GM12878 (cell line): Measurements from ENCODE around the gene COL19A1. TPM values are rescaled to one million over a fixed set of nuclear protein-coding genes. Genes with fewer than 3 reads are reported as not detected.

Experiments
- ATAC-seq: fragments of 200-7000 bp; cut with Tn5 transposase; 3 replicates; pipeline ENCODE4 v1.9.1; 2020; ENCODE audit warnings: mild to moderate bottlenecking, moderate library complexity
- BruUV-seq: library from RNA; stranded (reverse); fragments of 400-500 nt; replicated peaks from 2 replicates; lab custom pipeline; 2021; lab: Mats Ljungman, UMichigan
- CTCF ChIA-PET: fragments of 300-600 bp; sonication (Branson Sonifier 250); formaldehyde crosslinking; extraction: SDS; loops from one replicate; lab custom pipeline; 2021; ENCODE audit warnings: inconsistent platforms; lab: Yijun Ruan, JAX
- POLR2A ChIA-PET: fragments of 350-600 bp; formaldehyde crosslinking; extraction: SDS; loops from one replicate; lab custom pipeline; 2021; ENCODE audit warnings: inconsistent platforms; lab: Charles Lee
- RAD21 ChIA-PET: fragments of 300-600 bp; sonication (Branson Sonifier 250); formaldehyde crosslinking; loops from one replicate; lab custom pipeline; 2023; ENCODE audit warnings: antibody characterized with exemption; ENCODE audit not compliant: unreplicated experiment; lab: Charles Lee
- SMC1A ChIA-PET: fragments of 300-600 bp; sonication (Branson Sonifier 250); formaldehyde crosslinking; loops from one replicate; lab custom pipeline; 2023; ENCODE audit not compliant: unreplicated experiment, uncharacterized antibody; lab: Charles Lee
- DNase-seq: peaks from one replicate; pipeline ENCODE4 v3.0.0-alpha.2; 2011; ENCODE audit warnings: low read depth, low spot score
- FAIRE-seq: peaks from 3 replicates; lab custom pipeline; 2011; peaks lifted over from hg19 to GRCh38; lab: Jason Lieb, UNC
- H2AFZ ChIP-seq: 2 replicates; pipeline ENCODE4 v1.6.0; 2011; ENCODE audit warnings: low read depth, low read length, control low read depth; ENCODE audit not compliant: control insufficient read depth
- H3K27ac ChIP-seq: 2 replicates; pipeline ENCODE4 v1.5.1; 2011; ENCODE audit warnings: control low read depth; ENCODE audit not compliant: control insufficient read depth, insufficient read depth
- H3K27me3 ChIP-seq, 2 experiments: replicated peaks in 1 of 2; 2 replicates each; pipeline versions ENCODE4 v1.6.0 to v1.6.1; 2011; ENCODE audit warnings: low read length in 1 of 2; ENCODE audit not compliant: control insufficient read depth in 2 of 2, insufficient read depth in 2 of 2
- H3K36me3 ChIP-seq, 2 experiments: 2 replicates each; pipeline ENCODE4 v1.5.1; 2011; ENCODE audit warnings: low read length in 1 of 2; ENCODE audit not compliant: control insufficient read depth in 2 of 2, insufficient read depth in 2 of 2
- H3K4me1 ChIP-seq: 2 replicates; pipeline ENCODE4 v1.6.1; 2011; ENCODE audit warnings: mild to moderate bottlenecking, low read length, moderate library complexity, mixed read lengths; ENCODE audit not compliant: control insufficient read depth, insufficient read depth
- H3K4me2 ChIP-seq: 2 replicates; pipeline ENCODE4 v1.6.0; 2011; ENCODE audit warnings: control low read depth; ENCODE audit not compliant: control insufficient read depth, insufficient read depth
- H3K4me3 ChIP-seq: fragments of 200-600 bp; sonication (generic); 2 replicates; pipeline ENCODE4 v1.5.1; 2016
- H3K79me2 ChIP-seq: 2 replicates; pipeline ENCODE4 v1.6.0; 2011; ENCODE audit warnings: low read length; ENCODE audit not compliant: control insufficient read depth, insufficient read depth
- H3K9ac ChIP-seq: 2 replicates; pipeline ENCODE4 v1.8.0; 2011; ENCODE audit warnings: low read length, control low read depth, mixed read lengths; ENCODE audit not compliant: control insufficient read depth, insufficient read depth
- H3K9me3 ChIP-seq: replicated peaks from 3 replicates; pipeline ENCODE4 v1.5.1; 2011; ENCODE audit warnings: mild to moderate bottlenecking, low read length; ENCODE audit not compliant: control insufficient read depth, insufficient read depth
- H4K20me1 ChIP-seq: 2 replicates; pipeline ENCODE4 v1.6.0; 2011; ENCODE audit not compliant: control insufficient read depth, insufficient read depth
- BACH1 ChIP-seq: fragments of 450-650 bp; IDR thresholded peaks from 2 replicates; pipeline ENCODE4 v1.6.1; 2017; ENCODE audit warnings: mild to moderate bottlenecking, borderline replicate concordance
- EP300 ChIP-seq, 2 experiments: fragments of 150-350 bp in 1 of 2; IDR thresholded peaks; 2 replicates each; pipeline ENCODE4 v1.6.1; 2011 to 2012; ENCODE audit warnings: low read depth in 2 of 2, low read length in 2 of 2, borderline replicate concordance in 1 of 2, improper control_type of control experiment in 1 of 2, inconsistent platforms in 1 of 2; ENCODE audit not compliant: control insufficient read depth in 1 of 2
- MTA3 ChIP-seq: IDR thresholded peaks from 2 replicates; pipeline ENCODE4 v1.6.1; 2012; ENCODE audit warnings: low read length, inconsistent platforms, borderline replicate concordance
- NR2C1 ChIP-seq: fragments of 450-650 bp; IDR thresholded peaks from 2 replicates; pipeline ENCODE4 v1.6.1; 2017; ENCODE audit warnings: antibody characterized with exemption, mild to moderate bottlenecking, moderate library complexity
- NR2F1 ChIP-seq: fragments of 450-650 bp; conservative IDR thresholded peaks from 2 replicates; pipeline ENCODE4 v1.6.1; 2017; ENCODE audit warnings: mild to moderate bottlenecking
- PRDM15 ChIP-seq: fragments of 450-650 bp; formaldehyde crosslinking; IDR thresholded peaks from 2 replicates; pipeline ENCODE4 v1.4.0; 2020; ENCODE audit warnings: mild to moderate bottlenecking, moderate library complexity
- SUPT20H ChIP-seq: IDR thresholded peaks from 2 replicates; pipeline ENCODE4 v1.6.1; 2011; ENCODE audit warnings: low read depth, mild to moderate bottlenecking, low read length, moderate library complexity, borderline replicate concordance; ENCODE audit not compliant: control insufficient read depth
- SUZ12 ChIP-seq: fragments of 200-600 bp; sonication (generic); IDR thresholded peaks from one replicate; pipeline ENCODE4 v1.6.1; 2018; ENCODE audit warnings: antibody characterized with exemption, mild to moderate bottlenecking; ENCODE audit not compliant: unreplicated experiment
- YBX1 ChIP-seq: fragments of 450-650 bp; IDR thresholded peaks from 2 replicates; pipeline ENCODE4 v1.6.1; 2016; ENCODE audit warnings: antibody characterized with exemption
- WGBS: methylation state at CpG from one replicate; pipeline ENCODE4 v1.1.6; 2016; ENCODE audit warnings: low lambda C conversion rate; ENCODE audit not compliant: insufficient replicate concordance, insufficient coverage; ENCODE audit errors: missing lambda C conversion rate; 5-methylcytosine and 5-hydroxymethylcytosine counted together
- in situ Hi-C: fragments of 300-500 bp; cut with MboI; formaldehyde crosslinking; loops from 9 replicates; pipeline ENCODE4 v1.14.3; 2018; ENCODE audit warnings: mixed read lengths
- intact Hi-C: fragments of 100-400 bp; cut with micrococcal nuclease; formaldehyde crosslinking; loops from one replicate; pipeline ENCODE4 v1.14.2; 2022; ENCODE audit not compliant: unreplicated experiment
- polyA plus RNA-seq, 11 experiments: library from polyadenylated mRNA; depleted of rRNA in 4 of 11; unstranded in 6 of 11; stranded (reverse) in 5 of 11; fragments of >200 nt; fragmentation: Nextera tagmentation in 4 of 11; fragmentation: Illumina TruSeq in 1 of 11; extraction: Ambion mirVana in 4 of 11; extraction: Trizol in 1 of 11; gene quantifications; 1 replicate in 1 of 11; 2 replicates in 10 of 11; pipeline versions ENCODE4 v1.2.1 to v1.2.3, GENCODE V29; 2011 to 2016; ENCODE audit warnings: inconsistent platforms in 2 of 11, missing spikeins in 2 of 11, low read depth in 1 of 11
- total RNA-seq, 4 experiments: library from RNA; depleted of rRNA in 3 of 4; stranded (reverse); fragments of >200 nt in 3 of 4; fragmentation: Illumina TruSeq in 1 of 4; extraction: Trizol in 1 of 4; gene quantifications; 2 replicates each; pipeline versions ENCODE4 v1.2.1 to v1.2.3, GENCODE V29; 2013 to 2021
- TF ChIP-seq, protein P1 (sequence below): fragments of 450-650 bp; IDR thresholded peaks from 2 replicates; pipeline ENCODE4 v1.6.1; 2017; ENCODE audit warnings: mild to moderate bottlenecking, low read depth, inconsistent platforms; ENCODE audit not compliant: poor library complexity, severe bottlenecking

The COL19A1 gene
- total and polyA plus RNA-seq, 10 of the 15 experiments (the other 5 are each of a cell fraction or from before 2014, with no cell fraction given), result 1.1 to 13.5 (median 4.1) TPM

DNA sequence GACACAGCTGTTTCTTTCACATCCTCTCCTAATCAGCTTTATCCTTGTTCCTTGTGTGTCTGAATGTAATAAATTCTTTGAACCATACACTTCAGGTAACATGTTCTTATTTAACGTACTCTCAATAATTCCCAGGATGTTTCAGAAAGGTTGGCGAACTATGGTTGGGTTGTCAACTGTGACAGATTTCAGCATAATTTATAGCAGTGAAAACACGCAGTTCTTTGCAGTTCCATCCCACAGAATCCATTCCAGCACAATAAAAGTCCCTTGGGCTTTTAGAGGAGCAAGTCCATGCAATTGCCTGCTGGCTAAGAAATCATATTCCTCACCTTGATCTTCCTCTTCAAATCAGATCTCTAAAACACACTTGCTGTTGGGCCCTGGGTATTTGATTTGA, 317.2 kb downstream of the COL19A1 start:
- no peak for FAIRE-seq
- 98% methylated on average over 3 of the region's 3 CpGs for WGBS
- Histone ChIP-seq H3K9ac (no peak overlapping the region), H2AFZ (no peak overlapping the region), H3K4me3 (no peak overlapping the region), H4K20me1 (no peaks in the 10 kb centered on the region), H3K79me2 (no peaks in the 10 kb centered on the region), H3K4me2 (no peak overlapping the region), H3K27me3 (no peaks in the 10 kb centered on the region), H3K9me3 (no peaks in the 10 kb centered on the region), H3K27ac (no peak overlapping the region), H3K36me3 (peaks cover 0 to 2% of the 10 kb centered on the region in 2 experiments; a peak in 2 of 4 replicates), H3K4me1 (no peaks in the 10 kb centered on the region)
- no peak for DNase-seq
- no peak for ATAC-seq
- TF ChIP-seq BACH1 (no peak), NR2C1 (no peak)
- TF ChIP-seq, protein P1, sequence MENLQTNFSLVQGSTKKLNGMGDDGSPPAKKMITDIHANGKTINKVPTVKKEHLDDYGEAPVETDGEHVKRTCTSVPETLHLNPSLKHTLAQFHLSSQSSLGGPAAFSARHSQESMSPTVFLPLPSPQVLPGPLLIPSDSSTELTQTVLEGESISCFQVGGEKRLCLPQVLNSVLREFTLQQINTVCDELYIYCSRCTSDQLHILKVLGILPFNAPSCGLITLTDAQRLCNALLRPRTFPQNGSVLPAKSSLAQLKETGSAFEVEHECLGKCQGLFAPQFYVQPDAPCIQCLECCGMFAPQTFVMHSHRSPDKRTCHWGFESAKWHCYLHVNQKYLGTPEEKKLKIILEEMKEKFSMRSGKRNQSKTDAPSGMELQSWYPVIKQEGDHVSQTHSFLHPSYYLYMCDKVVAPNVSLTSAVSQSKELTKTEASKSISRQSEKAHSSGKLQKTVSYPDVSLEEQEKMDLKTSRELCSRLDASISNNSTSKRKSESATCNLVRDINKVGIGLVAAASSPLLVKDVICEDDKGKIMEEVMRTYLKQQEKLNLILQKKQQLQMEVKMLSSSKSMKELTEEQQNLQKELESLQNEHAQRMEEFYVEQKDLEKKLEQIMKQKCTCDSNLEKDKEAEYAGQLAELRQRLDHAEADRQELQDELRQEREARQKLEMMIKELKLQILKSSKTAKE, result no peak
- in situ Hi-C loops (no loop called here), intact Hi-C loops (no loop called here)
- SMC1A ChIA-PET, result no interaction called here
- RAD21 ChIA-PET, result no interaction called here
- CTCF ChIA-PET, result no interaction called here
- POLR2A ChIA-PET, result no interaction called here
- no TSS peak for BruUV-seq

- intact Hi-C loops (no loop called here), in situ Hi-C loops (no loop called here)
- no peaks in the 10 kb centered on the region for H4K20me1 ChIP-seq
- ATAC-seq, result no peak
- no peak overlapping the region for H3K4me2 ChIP-seq
- ChIA-PET POLR2A (no interaction called here), SMC1A (no interaction called here), RAD21 (no interaction called here), CTCF (no interaction called here)
- DNase-seq, result no peak
- WGBS, result 68% methylated on average over 3 of the region's 3 CpGs
- H3K4me1 ChIP-seq, result no peaks in the 10 kb centered on the region
- no peaks in the 10 kb centered on the region for H3K27me3 ChIP-seq
- H3K36me3 ChIP-seq, result no peaks in the 10 kb centered on the region; a peak in 1 of 4 replicates
- H3K9ac ChIP-seq, result no peak overlapping the region
- H3K4me3 ChIP-seq, result no peak overlapping the region
- no peak overlapping the region for H2AFZ ChIP-seq
- FAIRE-seq, result no peak
- H3K9me3 ChIP-seq, result no peaks in the 10 kb centered on the region
- TF ChIP-seq SUPT20H, result no peak
- TF ChIP-seq EP300 (IDR thresholded peaks at IDR 0.05; ENCODE audit: borderline replicate concordance in 1 of 2, control insufficient read depth in 1 of 2, low read depth in 2 of 2, low read length in 2 of 2), result no peak
- TF ChIP-seq YBX1, result no peak
- no peak for TF ChIP-seq NR2F1
- no peak for TF ChIP-seq PRDM15
- TF ChIP-seq MTA3, result no peak
- no peak for TF ChIP-seq SUZ12
- H3K79me2 ChIP-seq, result no peaks in the 10 kb centered on the region
- H3K27ac ChIP-seq, result no peak overlapping the region
- BruUV-seq, result no TSS peak
Measured at GRCh38 chr6:70184723-70185122, 318.4 kb downstream of the COL19A1 start.
